NCI-H82 (cell line): ENCODE data around the gene SLC17A4.

ENCODE experiments used
- DNase-seq: peaks from one replicate; lab custom pipeline; 2025; lab: John Stamatoyannopoulos, UW

Gene SLC17A4

DNA sequence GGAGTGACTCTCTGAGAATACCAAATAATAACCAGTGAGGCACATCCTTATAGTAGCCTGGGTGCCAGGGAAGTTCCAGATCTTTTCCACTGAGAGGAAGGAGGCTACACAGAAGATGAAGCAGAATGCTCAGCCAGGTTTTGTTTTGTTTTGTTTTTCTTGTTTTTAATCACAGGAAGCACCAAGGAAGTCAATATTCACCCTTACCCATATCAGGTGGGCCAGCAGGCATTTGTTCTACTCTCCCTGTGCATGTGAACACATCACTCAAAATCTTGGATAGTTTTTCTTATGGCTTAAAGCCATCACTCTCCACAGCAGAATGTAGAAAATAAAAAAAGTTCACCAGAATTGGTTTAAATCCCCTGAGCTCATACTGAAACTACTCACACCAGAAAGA lies 66.8 kb downstream of the SLC17A4 start:
- no peak for DNase-seq

DNA sequence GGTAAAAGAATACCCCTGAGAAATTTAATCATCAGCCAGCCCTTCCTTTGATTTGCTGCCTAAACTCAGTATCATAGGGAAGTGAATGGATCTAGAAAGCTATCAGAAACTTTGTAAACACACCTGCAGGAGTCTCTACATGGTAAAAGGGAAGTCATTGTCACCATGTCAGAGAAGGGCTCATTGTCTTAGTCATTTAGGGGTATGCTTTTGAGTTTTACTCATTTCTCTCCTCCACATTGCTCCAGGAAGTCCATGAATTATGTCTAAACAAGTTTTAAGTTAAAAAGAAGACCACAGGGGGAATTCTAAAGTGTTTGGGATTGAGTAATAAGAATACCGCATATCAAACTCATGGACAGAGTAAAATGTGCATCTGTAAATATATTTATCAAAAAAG lies 74.8 kb downstream of the SLC17A4 start:
- DNase-seq = no peak

DNA sequence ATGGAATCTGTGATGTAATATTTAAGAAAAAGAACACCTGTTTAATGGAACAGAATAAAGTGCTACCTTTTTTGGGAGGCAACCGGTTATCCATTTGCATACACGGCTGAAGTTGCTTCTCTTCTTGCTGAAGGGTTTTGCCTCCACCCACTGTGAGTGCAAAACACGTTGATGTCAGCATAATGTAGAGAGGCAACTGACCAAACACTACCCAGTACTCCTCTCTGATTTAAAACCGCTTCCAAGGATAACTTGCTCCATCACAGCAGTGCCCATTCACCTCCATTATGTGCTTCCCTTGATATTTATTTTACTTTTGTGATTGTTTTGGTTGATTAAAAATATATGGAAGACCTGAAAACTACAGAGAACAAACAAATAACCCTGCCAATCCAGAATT lies 75.9 kb downstream of the SLC17A4 start:
- DNase-seq = no peak
